ENCODE results near the gene STX2. TPM values are rescaled to one million over a fixed set of nuclear protein-coding genes. Genes with fewer than 3 reads are reported as not detected.
A peak's percentile ranks its signal among the peaks of the same experiment; 100 is the strongest.

Gene STX2
- total RNA-seq, 4 donors from 2014 or later, result 2.9 to 14.7 (median 4.7) TPM

GRCh38 chr12:130775953-130776856 lies 62.8 kb downstream of the STX2 start:
- peak in 1 of 2 donors; percentile 29 for DNase-seq (ENCODE audit: low spot score in 2 of 2)
- WGBS, 2 donors, result 3% methylated on average over 28 to 40 of the region's 41 CpGs

GRCh38 chr12:130770413-130771028 lies 68.5 kb downstream of the STX2 start:
- TF ChIP-seq CTCF (IDR thresholded peaks at IDR 0.05), result no peak
- no peak for TF ChIP-seq POLR2A (IDR thresholded peaks at IDR 0.05)
- 83 to 90% methylated on average over 7 of the region's 7 CpGs for WGBS, 2 donors
- intact Hi-C loops (cut with DNase I; ENCODE audit: low total_unique reads), result no loop called here
- no peak for DNase-seq (ENCODE audit: low spot score in 2 of 2)
- H3K4me3 ChIP-seq (ENCODE audit: low read depth, poor library complexity, severe bottlenecking), result no peak overlapping the region

More at GRCh38 chr12:130775953-130776856, 62.8 kb downstream of the STX2 start:
- intact Hi-C loops (cut with DNase I; ENCODE audit: low total_unique reads), result no loop called here
- TF ChIP-seq CTCF (IDR thresholded peaks at IDR 0.05), result no peak
- no peak for TF ChIP-seq POLR2A (IDR thresholded peaks at IDR 0.05)
- no peak overlapping the region for H3K4me3 ChIP-seq (ENCODE audit: low read depth, poor library complexity, severe bottlenecking)

GRCh38 chr12:130768120-130768519 lies 70.9 kb downstream of the STX2 start:
- no peak for TF ChIP-seq POLR2A (IDR thresholded peaks at IDR 0.05)
- TF ChIP-seq CTCF (IDR thresholded peaks at IDR 0.05), result no peak
- H3K4me3 ChIP-seq (ENCODE audit: low read depth, poor library complexity, severe bottlenecking), result no peak overlapping the region
- intact Hi-C loops (cut with DNase I; ENCODE audit: low total_unique reads), result loop anchor here (10.0 kb wide), 1 partner anchor 47 kb away; no protein-coding TSS in a partner anchor
- WGBS, 2 donors, result 44 to 48% methylated on average over 9 of the region's 9 CpGs
- DNase-seq (ENCODE audit: low spot score in 2 of 2), result no peak

DNA sequence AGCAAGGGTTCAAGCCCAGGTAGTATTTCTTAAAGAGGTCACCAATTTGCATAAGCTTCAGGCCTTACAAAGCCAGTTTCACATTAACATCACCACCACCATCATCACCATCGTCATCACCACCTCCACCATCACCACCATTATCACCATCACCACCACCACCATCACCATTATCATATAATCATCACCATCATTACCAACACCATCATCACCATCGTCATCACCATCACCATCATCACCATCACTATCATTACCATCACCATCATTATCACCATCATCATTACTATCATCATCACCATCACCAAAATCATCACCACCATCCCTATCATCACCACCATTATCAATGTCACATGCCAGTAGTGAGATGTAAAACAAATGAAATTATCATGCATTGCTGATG lies 72.6 kb downstream of the STX2 start:
- H3K4me3 ChIP-seq (ENCODE audit: low read depth, poor library complexity, severe bottlenecking), result no peak overlapping the region
- intact Hi-C loops (cut with DNase I; ENCODE audit: low total_unique reads), result loop anchor here (10.0 kb wide), 1 partner anchor 48 kb away; no protein-coding TSS in a partner anchor
- no peak for DNase-seq (ENCODE audit: low spot score in 2 of 2)
- TF ChIP-seq POLR2A (IDR thresholded peaks at IDR 0.05) (no peak), CTCF (IDR thresholded peaks at IDR 0.05) (no peak)
- WGBS, 2 donors, result 86% methylated on average over 2 of the region's 2 CpGs

- DNase-seq (ENCODE audit: low spot score in 2 of 2), result no peak
- 91 to 95% methylated on average over 8 of the region's 8 CpGs for WGBS, 2 donors
Measured at GRCh38 chr12:130765186-130765659, 73.8 kb downstream of the STX2 start.

More at GRCh38 chr12:130765186-130765659, 73.8 kb downstream of the STX2 start:
- H3K4me3 ChIP-seq (ENCODE audit: low read depth, poor library complexity, severe bottlenecking), result no peak overlapping the region
- TF ChIP-seq CTCF (IDR thresholded peaks at IDR 0.05) (peak in 1 of 3 donors; percentile 95), POLR2A (IDR thresholded peaks at IDR 0.05) (no peak)
- intact Hi-C loops (cut with DNase I; ENCODE audit: low total_unique reads), result loop anchor here (10.0 kb wide), 1 partner anchor 50 kb away; no protein-coding TSS in a partner anchor

Measured in lower leg skin (tissue), 4 donors.